RCC 7860 (cell line): ENCODE results near the gene CD1D.
A peak's percentile ranks its signal among the peaks of the same experiment; 100 is the strongest.
"Not testable (repeated sequence)": the region's sequence is repeated elsewhere in the genome, so short reads cannot be mapped to it uniquely, and the experiment has no call there.

Experiments
- DNase-seq: peaks from one replicate; pipeline ENCODE4 v3.0.0-alpha.2; 2015; ENCODE audit warnings: low spot score
- FAIRE-seq: peaks from 2 replicates; lab custom pipeline; 2012; peaks lifted over from hg19 to GRCh38; lab: Jason Lieb, UNC

CD1D gene

GRCh38 chr1:158175915-158176314, 4.8 kb upstream of the CD1D start:
- FAIRE-seq, result not testable (repeated sequence)

GRCh38 chr1:158176399-158176798, 4.3 kb upstream of the CD1D start:
- no peak for DNase-seq

More at GRCh38 chr1:158175915-158176314, 4.8 kb upstream of the CD1D start:
- not testable (repeated sequence) for DNase-seq

DNA sequence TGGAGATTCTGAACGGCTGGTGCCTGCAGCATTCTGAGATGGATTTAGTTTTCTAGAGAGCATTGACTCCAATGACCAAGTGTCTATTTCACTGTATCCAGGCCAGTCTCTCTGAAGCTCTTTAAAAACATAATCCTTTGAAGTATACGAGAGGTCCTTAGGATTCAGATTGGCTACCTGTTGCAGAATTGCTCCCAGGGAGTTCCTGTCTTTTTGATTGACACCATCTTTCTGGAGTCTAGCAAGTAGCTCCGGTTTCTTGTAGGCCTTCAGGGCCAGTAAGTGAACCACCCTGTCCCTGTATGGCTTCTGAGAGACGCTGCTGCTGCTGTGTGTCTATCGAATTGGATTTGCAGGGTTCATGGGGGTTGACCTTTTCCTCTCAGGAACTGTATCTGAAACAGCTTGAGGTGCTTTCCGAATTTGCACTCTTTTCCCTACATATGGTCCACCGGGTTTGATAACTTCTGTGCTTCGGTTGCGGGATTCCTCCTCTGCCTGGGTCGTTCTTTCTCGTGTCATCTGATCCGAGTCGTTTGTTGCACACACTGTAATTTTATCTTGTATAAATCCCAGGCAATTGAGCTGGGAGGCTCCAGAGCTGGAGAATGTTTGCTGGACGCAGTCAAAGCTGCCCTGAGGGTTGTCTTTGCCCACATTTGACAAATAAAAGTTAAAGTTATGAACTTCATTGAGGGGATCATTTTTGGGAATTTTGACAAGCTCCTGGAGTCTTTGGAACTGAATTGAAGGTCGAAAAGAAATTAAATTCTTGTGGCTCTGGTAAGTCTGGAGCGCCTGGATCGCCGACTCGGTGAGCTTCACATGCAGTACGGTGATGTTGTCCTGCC, 3.6 kb upstream of the CD1D start:
- DNase-seq, FAIRE-seq: not testable (repeated sequence)

More at GRCh38 chr1:158176399-158176798, 4.3 kb upstream of the CD1D start:
- FAIRE-seq, result no peak

GRCh38 chr1:158177700-158178450, 2.8 kb upstream of the CD1D start:
- DNase-seq (no peak), FAIRE-seq (no peak)

- FAIRE-seq (no peak), DNase-seq (no peak)
Observed at GRCh38 chr1:158179301-158180041, 1.2 kb upstream of the CD1D start.

DNA sequence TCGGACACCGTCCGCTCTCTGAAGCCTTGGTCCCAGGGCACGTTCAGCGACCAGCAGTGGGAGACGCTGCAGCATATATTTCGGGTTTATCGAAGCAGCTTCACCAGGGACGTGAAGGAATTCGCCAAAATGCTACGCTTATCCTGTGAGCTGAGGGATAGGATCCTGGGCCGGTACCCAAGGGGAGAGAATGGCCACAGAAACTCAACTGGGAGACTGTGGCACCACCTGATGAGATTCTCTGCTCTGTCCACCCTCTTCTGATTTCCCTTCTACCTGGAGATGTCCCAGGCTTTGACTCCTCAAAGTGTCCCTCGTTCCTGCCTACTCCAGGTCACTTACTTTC, 855 bp downstream of the CD1D start:
- FAIRE-seq, result no peak

DNA sequence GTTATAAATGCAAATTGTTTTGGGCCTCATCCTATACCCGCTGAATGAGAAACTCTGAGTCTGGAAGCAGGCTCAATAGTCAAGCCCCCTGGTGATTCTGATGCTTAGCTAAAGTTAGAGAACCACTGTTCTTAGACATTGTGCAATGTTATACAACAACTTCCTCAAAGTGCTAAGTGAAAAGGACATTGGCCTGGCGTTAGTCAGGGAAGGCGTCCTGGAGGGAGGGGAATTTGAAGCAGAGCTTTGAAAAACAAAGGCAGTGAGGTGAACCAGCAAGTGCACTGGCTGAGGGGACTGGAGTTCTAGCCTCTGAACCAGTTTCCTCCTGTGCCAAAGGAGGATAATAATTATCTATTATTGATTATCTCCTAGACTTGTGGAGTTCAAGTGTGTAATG, 5.1 kb downstream of the CD1D start:
- DNase-seq, result no peak
- no peak for FAIRE-seq

More for the DNA sequence above, 855 bp downstream of the CD1D start:
- DNase-seq, result no peak

DNA sequence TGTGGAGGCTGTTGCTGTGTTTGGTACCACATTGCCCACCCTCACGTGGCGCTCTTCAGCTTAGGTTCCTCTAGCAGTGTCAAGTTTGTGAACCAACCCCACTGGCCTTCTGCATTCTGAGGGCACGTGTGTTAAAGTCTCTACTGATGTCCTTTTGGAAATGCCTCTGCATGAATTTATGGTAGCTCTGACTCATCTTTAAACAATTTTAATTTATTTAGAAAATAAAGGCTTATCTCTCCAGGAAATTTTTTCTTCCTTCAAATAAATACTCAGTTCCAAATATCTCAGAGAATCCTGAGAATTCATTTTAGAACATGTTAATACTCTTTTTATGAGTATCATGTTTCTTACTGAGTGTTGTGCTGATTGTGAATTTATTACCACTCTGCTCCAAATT, 5.5 kb downstream of the CD1D start:
- DNase-seq (no peak), FAIRE-seq (no peak)

DNA sequence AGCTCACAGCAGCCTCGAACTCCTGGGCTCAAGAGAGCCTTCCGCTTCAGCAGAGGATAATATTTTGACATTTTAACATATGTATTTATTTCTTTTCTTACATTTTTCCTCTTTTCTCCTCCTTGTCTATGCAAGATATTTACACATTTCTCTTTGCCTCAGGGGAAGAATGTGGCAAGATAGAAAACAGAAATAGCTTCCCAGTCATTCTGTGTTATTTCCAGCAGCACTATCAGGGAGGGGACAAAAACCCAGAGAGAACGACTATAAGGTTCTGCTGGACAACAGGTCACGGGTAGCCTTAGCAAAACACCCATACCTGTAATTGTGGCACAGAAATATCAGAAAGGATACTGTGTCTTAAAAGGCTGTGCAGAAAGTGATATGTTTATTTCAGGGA, 7.9 kb downstream of the CD1D start:
- no peak for DNase-seq
- no peak for FAIRE-seq

GRCh38 chr1:158189624-158190023, 8.9 kb downstream of the CD1D start:
- DNase-seq (no peak), FAIRE-seq (no peak)

DNA sequence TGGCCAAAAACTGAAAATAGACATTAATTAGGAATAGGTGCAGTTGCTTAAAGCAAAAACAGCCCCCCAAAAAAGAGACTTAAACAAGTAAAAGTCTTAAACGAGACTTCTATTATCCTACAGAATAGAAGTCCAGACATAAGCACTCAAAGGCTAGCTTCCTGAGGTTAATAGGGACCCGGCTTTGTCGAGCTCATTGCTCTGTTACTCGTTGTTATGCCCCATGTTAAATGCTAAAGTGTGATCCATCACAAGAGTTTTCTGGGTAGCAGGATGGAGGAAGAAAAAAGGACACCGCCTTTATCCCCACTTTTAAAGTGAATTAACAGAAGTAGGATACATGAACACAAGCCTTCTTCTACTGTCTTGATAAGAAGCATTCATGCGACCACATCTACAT, 10.6 kb downstream of the CD1D start:
- DNase-seq (no peak), FAIRE-seq (no peak)

- DNase-seq (no peak), FAIRE-seq (no peak)
Observed at GRCh38 chr1:158196461-158196860, 15.8 kb downstream of the CD1D start.

- no peak for FAIRE-seq
- no peak for DNase-seq
Observed at GRCh38 chr1:158199849-158200248, 19.2 kb downstream of the CD1D start.

- DNase-seq (no peak), FAIRE-seq (no peak)
Observed at GRCh38 chr1:158200527-158200926, 19.8 kb downstream of the CD1D start.

- FAIRE-seq, result peak; percentile 86
- peak; percentile 46 for DNase-seq
Observed at GRCh38 chr1:158203693-158204457, 23.2 kb downstream of the CD1D start.

DNA sequence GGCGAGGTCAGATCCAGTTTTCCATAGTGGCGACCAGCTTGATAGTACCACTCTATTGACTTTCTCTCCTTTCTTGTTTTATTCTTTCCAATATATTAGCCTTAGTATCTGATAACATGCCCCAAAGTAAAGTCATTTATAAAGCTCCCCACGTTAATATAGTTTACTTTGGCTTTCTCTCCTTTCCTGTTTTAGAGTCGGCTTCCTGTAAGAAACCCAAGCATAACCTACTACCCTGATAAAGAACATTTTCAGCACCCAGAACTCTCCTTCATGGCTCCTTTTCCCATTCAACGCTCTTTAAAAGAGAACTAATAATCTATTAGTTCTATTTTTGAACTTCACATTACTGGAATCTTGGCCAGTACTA, 23.7 kb downstream of the CD1D start:
- FAIRE-seq, result no peak
- DNase-seq, result no peak

DNA sequence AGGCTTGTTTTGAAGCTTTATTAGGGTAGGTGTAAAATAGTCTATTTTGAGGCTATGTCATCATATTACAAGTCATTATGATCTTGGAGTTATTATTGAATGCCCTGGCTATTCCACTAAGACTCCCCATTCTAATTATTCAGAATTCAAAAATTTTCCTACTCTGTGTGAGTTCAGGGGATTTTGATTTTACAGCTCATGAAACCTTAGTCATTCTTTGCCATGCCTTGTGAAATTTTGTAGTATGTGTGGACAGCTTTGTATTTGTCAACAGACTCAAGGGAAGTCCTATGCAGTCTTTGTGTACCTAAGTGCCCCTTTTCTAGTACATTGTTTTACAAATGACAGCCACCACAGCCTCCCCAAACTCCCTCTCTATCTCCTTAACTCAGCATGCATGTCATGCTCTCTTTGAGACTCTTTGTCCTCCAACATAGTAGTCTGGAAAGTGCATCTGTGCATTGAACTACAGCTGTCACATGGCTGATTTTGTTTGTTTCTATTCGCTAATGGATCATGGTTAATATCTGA, 28.0 kb downstream of the CD1D start:
- no peak for FAIRE-seq

GRCh38 chr1:158212320-158212719, 31.6 kb downstream of the CD1D start:
- DNase-seq (no peak), FAIRE-seq (no peak)

More for the DNA sequence above, 28.0 kb downstream of the CD1D start:
- no peak for DNase-seq

DNA sequence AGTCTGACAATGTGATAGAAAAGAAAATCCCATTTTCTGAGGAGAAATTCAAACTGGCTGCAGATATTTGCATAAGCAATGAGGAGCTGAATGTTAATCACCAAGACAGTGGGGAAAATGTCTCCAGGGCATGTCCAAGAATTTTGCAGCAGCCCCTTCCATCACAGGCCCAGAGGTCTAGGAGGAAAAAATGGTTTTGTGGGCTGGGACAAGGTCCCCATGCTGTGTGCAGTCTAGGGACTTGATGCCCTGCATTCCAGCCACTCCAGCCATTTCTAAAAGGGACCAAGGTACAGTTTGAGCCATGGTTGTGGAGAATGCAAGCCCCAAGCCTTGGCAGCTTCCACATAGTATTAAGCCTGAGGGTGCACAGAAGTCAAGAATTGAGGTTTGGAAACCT, 42.8 kb downstream of the CD1D start:
- not testable (repeated sequence) for FAIRE-seq, DNase-seq

- DNase-seq (no peak), FAIRE-seq (no peak)
Observed at GRCh38 chr1:158227904-158228623, 47.4 kb downstream of the CD1D start.
